K562 (cell line): ENCODE measurements around the gene MICALL2. TPM values are rescaled to one million over a fixed set of nuclear protein-coding genes. Genes with fewer than 3 reads are reported as not detected.

Experiments used
- ATAC-seq: fragments of 200-7000 bp; cut with Tn5 transposase; 3 replicates; pipeline ENCODE4 v1.9.1; 2020; ENCODE audit warnings: moderate library complexity
- BruUV-seq: library from RNA; stranded (reverse); fragments of 400-500 nt; replicated peaks from 2 replicates; lab custom pipeline; 2021; lab: Mats Ljungman, UMichigan
- CTCF ChIA-PET: fragments of 300-600 bp; formaldehyde crosslinking; extraction: SDS; loops from one replicate; lab custom pipeline; 2021; ENCODE audit warnings: low intra/inter-chr PET ratio; lab: Yijun Ruan, JAX
- POLR2A ChIA-PET: fragments of 300-600, 350-650 bp; sonication (Branson Sonifier 250); formaldehyde crosslinking; extraction: SDS; loops from one replicate; lab custom pipeline; 2021; ENCODE audit warnings: antibody characterized with exemption, inconsistent platforms; lab: Yijun Ruan, JAX
- DNase-seq, 4 experiments: peaks; one replicate each; pipeline versions ENCODE4 v3.0.0 to v3.0.0-alpha.2; 2011 to 2018; ENCODE audit warnings: low spot score in 3 of 4, mixed read lengths in 3 of 4; ENCODE audit errors: extremely low read depth in 1 of 4
- FAIRE-seq: peaks from 2 replicates; lab custom pipeline; 2011; peaks lifted over from hg19 to GRCh38; lab: Jason Lieb, UNC
- H2AFZ ChIP-seq: 2 replicates; pipeline ENCODE4 v1.6.0; 2011; ENCODE audit warnings: low read depth, low read length, control low read depth, inconsistent platforms
- H3K27ac ChIP-seq: fragments of 200-600 bp; 3 replicates; pipeline ENCODE4 v1.8.0; 2011; ENCODE audit warnings: low read depth, mild to moderate bottlenecking, control low read depth, inconsistent platforms, low read length, moderate library complexity, mixed read lengths; ENCODE audit errors: extremely low read depth
- H3K27me3 ChIP-seq, 2 experiments: fragments of 300-600 bp in 1 of 2; 2 replicates in 1 of 2; 3 replicates in 1 of 2; pipeline versions ENCODE4 v1.6.0 to v1.8.0; 2011; ENCODE audit warnings: inconsistent platforms in 2 of 2, low read length in 2 of 2, mild to moderate bottlenecking in 1 of 2, mixed read lengths in 1 of 2, moderate library complexity in 1 of 2; ENCODE audit not compliant: control insufficient read depth in 2 of 2, insufficient read depth in 2 of 2
- H3K36me3 ChIP-seq: fragments of 300-600 bp; 3 replicates; pipeline ENCODE4 v1.8.0; 2011; ENCODE audit warnings: mild to moderate bottlenecking, low read length, inconsistent platforms; ENCODE audit not compliant: control insufficient read depth, insufficient read depth
- H3K4me1 ChIP-seq, 2 experiments: fragments of 200-600 bp in 1 of 2; replicated peaks in 1 of 2; 2 replicates in 1 of 2; 3 replicates in 1 of 2; pipeline versions ENCODE4 v1.5.1 to v1.8.0; 2011; ENCODE audit warnings: inconsistent platforms in 2 of 2, low read length in 2 of 2, mild to moderate bottlenecking in 1 of 2, mixed read lengths in 1 of 2, moderate library complexity in 1 of 2; ENCODE audit not compliant: control insufficient read depth in 2 of 2, insufficient read depth in 2 of 2
- H3K4me2 ChIP-seq: 2 replicates; pipeline ENCODE4 v1.6.1; 2011; ENCODE audit warnings: low read length, control low read depth, inconsistent platforms, mixed read lengths; ENCODE audit not compliant: insufficient read depth
- H3K4me3 ChIP-seq: fragments of 200-600 bp; sonication (generic), shearing (Covaris generic); 2 replicates; pipeline ENCODE4 v1.5.1; 2016; ENCODE audit warnings: control low read depth, inconsistent platforms
- H3K79me2 ChIP-seq: fragments of 200-600 bp; 3 replicates; pipeline ENCODE4 v1.8.0; 2011; ENCODE audit warnings: low read length, inconsistent platforms; ENCODE audit not compliant: control insufficient read depth, insufficient read depth
- H3K9ac ChIP-seq, 2 experiments: 2 replicates each; pipeline versions ENCODE4 v1.6.0 to v1.6.1; 2011; ENCODE audit warnings: low read depth in 2 of 2, low read length in 2 of 2, control low read depth in 1 of 2, inconsistent platforms in 1 of 2, mild to moderate bottlenecking in 1 of 2, mixed read lengths in 1 of 2; ENCODE audit not compliant: insufficient read depth in 1 of 2
- H3K9me1 ChIP-seq: one replicate; pipeline ENCODE4 v1.6.0; 2011; ENCODE audit warnings: inconsistent platforms, mild to moderate bottlenecking, low read length, moderate library complexity; ENCODE audit not compliant: control insufficient read depth, insufficient read depth
- H3K9me3 ChIP-seq: replicated peaks from 2 replicates; pipeline ENCODE4 v1.5.1; 2011; ENCODE audit warnings: low read depth, low read length, inconsistent platforms; ENCODE audit not compliant: control insufficient read depth, insufficient read depth
- H4K20me1 ChIP-seq: replicated peaks from 2 replicates; pipeline ENCODE4 v1.6.1; 2011; ENCODE audit warnings: low read length, inconsistent platforms, mixed read lengths; ENCODE audit not compliant: control insufficient read depth, insufficient read depth
- CREB3 ChIP-seq: fragments of 450-650 bp; conservative IDR thresholded peaks from 2 replicates; pipeline ENCODE4 v1.6.1; 2016; ENCODE audit warnings: missing genetic modification characterization, low read depth, mild to moderate bottlenecking, missing compliant biosample characterization, moderate library complexity
- ELF2 ChIP-seq: fragments of 250-450 bp; sonication (Bioruptor Pico); IDR thresholded peaks from 2 replicates; pipeline ENCODE4 v1.5.0; 2021; ENCODE audit warnings: mild to moderate bottlenecking
- GATA2 ChIP-seq: sonication (generic); formaldehyde crosslinking; IDR thresholded peaks from 2 replicates; pipeline ENCODE4 v1.4.0; 2020; ENCODE audit warnings: mild to moderate bottlenecking, missing genetic modification reagents
- PBX2 ChIP-seq, 2 experiments: IDR thresholded peaks in 1 of 2; conservative IDR thresholded peaks in 1 of 2; 2 replicates each; pipeline ENCODE4 v1.6.1; 2016; ENCODE audit warnings: low read depth in 2 of 2, mild to moderate bottlenecking in 1 of 2, missing compliant biosample characterization in 1 of 2, missing genetic modification characterization in 1 of 2, moderate library complexity in 1 of 2
- PHB ChIP-seq: fragments of 250-450 bp; sonication (Bioruptor Pico); IDR thresholded peaks from 2 replicates; pipeline ENCODE4 v1.5.0; 2021
- PYGO2 ChIP-seq: fragments of 450-650 bp; IDR thresholded peaks from 2 replicates; pipeline ENCODE4 v1.6.1; 2016; ENCODE audit warnings: mild to moderate bottlenecking, missing genetic modification characterization, moderate library complexity, missing compliant biosample characterization
- SMAD2 ChIP-seq: fragments of 150-350 bp; IDR thresholded peaks from 2 replicates; pipeline ENCODE4 v1.6.1; 2014; ENCODE audit warnings: low read depth, mild to moderate bottlenecking, low read length
- SMARCB1 ChIP-seq: IDR thresholded peaks from 2 replicates; pipeline ENCODE4 v1.6.1; 2011; ENCODE audit warnings: improper control_type of control experiment, low read depth; ENCODE audit not compliant: insufficient read length
- TFAM ChIP-seq: fragments of 250-450 bp; sonication (Bioruptor Pico); conservative IDR thresholded peaks from 2 replicates; pipeline ENCODE4 v1.5.0; 2021; ENCODE audit warnings: mild to moderate bottlenecking, moderate library complexity
- ZNF134 ChIP-seq: fragments of 250-450 bp; sonication (Bioruptor Pico); conservative IDR thresholded peaks from 2 replicates; pipeline ENCODE4 v1.4.0; 2020
- WGBS: fragments of 100-300 bp; shearing (Covaris generic); methylation state at CpG from one replicate; pipeline ENCODE4 v1.1.6; 2016; ENCODE audit warnings: low coverage, mixed read lengths; ENCODE audit not compliant: insufficient coverage; ENCODE audit errors: missing lambda C conversion rate; 5-methylcytosine and 5-hydroxymethylcytosine counted together
- in situ Hi-C: fragments of 300-500 bp; cut with MboI; formaldehyde crosslinking; loops from 4 replicates; pipeline ENCODE4 v1.15.0; 2018; ENCODE audit warnings: inconsistent platforms, mixed read lengths
- intact Hi-C: fragments of 100-400 bp; cut with micrococcal nuclease; formaldehyde crosslinking; loops from 2 replicates; pipeline ENCODE4 v1.14.2; 2022
- polyA plus RNA-seq, 8 experiments: library from polyadenylated mRNA; depleted of rRNA in 4 of 8; stranded (reverse) in 5 of 8; unstranded in 3 of 8; fragments of >200 nt; fragmentation: Nextera tagmentation in 2 of 8; fragmentation: Illumina TruSeq in 1 of 8; extraction: Ambion mirVana in 2 of 8; extraction: Trizol in 1 of 8; gene quantifications; 2 replicates each; pipeline versions ENCODE4 v1.2.1 to v1.2.3, GENCODE V29; 2011 to 2014; ENCODE audit warnings: inconsistent platforms in 1 of 8, missing spikeins in 1 of 8
- total RNA-seq, 7 experiments: library from RNA; depleted of rRNA in 6 of 7; stranded (reverse); fragments of >200 nt in 6 of 7; fragmentation: Illumina TruSeq in 2 of 7; extraction: Trizol in 2 of 7; gene quantifications; 2 replicates each; pipeline versions ENCODE4 v1.2.1 to v1.2.3, GENCODE V29; 2011 to 2021; ENCODE audit warnings: low replicate concordance in 1 of 7
- TF ChIP-seq, protein P1 (sequence below): IDR thresholded peaks from 3 replicates; pipeline ENCODE4 v1.6.1; 2011; ENCODE audit warnings: borderline replicate concordance, mild to moderate bottlenecking, moderate library complexity; ENCODE audit not compliant: insufficient read length; ENCODE audit errors: extremely low read depth

Gene MICALL2
- total and polyA plus RNA-seq, 9 of the 15 experiments (the other 6 are each of a cell fraction or from before 2014, with no cell fraction given): 1.8 to 103 (median 17.0) TPM

GRCh38 chr7:1436608-1437007 is 22.7 kb downstream of the MICALL2 start (continued):
- no peak for TF ChIP-seq PHB (CRISPR knock-in tag)
- TF ChIP-seq TFAM (CRISPR knock-in tag): no peak
- TF ChIP-seq SMAD2: no peak

- no peaks in the 10 kb centered on the region for H3K27me3 ChIP-seq
- peaks cover 0 to 59% of the 10 kb centered on the region in 2 experiments; a peak in 2 of 5 replicates for H3K4me1 ChIP-seq
- ATAC-seq (no peak), FAIRE-seq (no peak), DNase-seq (no peak)
- WGBS: 95% methylated on average over 14 of the region's 22 CpGs
- peaks cover 12% of the 10 kb centered on the region; the same call in 1 of the 2 replicates for H4K20me1 ChIP-seq
- no peak overlapping the region for H3K4me2 ChIP-seq
- H3K36me3 ChIP-seq: peaks cover 56% of the 10 kb centered on the region
- H3K9ac ChIP-seq: no peak overlapping the region; a peak in 1 of 4 replicates
- ChIA-PET POLR2A (interaction anchor here (0.6 kb wide), 2 partner anchors 26 to 32 kb away, joined by 3 to 4 read pairs; no protein-coding TSS in a partner anchor), CTCF (no interaction called here)
- H3K79me2 ChIP-seq: no peaks in the 10 kb centered on the region
- BruUV-seq: no TSS peak
- in situ Hi-C loops: loop anchor here (5.0 kb wide), 1 partner anchor 32 kb away; no protein-coding TSS in a partner anchor
- intact Hi-C loops: no loop called here
- H3K9me1 ChIP-seq: peaks cover 3% of the 10 kb centered on the region
- H2AFZ ChIP-seq: no peak overlapping the region
- no peak overlapping the region for H3K4me3 ChIP-seq
- no peak overlapping the region for H3K27ac ChIP-seq
- no peaks in the 10 kb centered on the region for H3K9me3 ChIP-seq
- TF ChIP-seq GATA2 (CRISPR knock-in tag) (no peak), SMARCB1 (no peak), PYGO2 (tag) (no peak), ZNF134 (CRISPR knock-in tag) (no peak), PBX2 (CRISPR knock-in tag; IDR thresholded peaks at IDR 0.05; ENCODE audit: low read depth) (no peak), PBX2 (tag; conservative IDR thresholded peaks at IDR 0.05; ENCODE audit: low read depth) (no peak), ELF2 (CRISPR knock-in tag) (no peak), CREB3 (tag) (no peak)
- TF ChIP-seq, protein P1, sequence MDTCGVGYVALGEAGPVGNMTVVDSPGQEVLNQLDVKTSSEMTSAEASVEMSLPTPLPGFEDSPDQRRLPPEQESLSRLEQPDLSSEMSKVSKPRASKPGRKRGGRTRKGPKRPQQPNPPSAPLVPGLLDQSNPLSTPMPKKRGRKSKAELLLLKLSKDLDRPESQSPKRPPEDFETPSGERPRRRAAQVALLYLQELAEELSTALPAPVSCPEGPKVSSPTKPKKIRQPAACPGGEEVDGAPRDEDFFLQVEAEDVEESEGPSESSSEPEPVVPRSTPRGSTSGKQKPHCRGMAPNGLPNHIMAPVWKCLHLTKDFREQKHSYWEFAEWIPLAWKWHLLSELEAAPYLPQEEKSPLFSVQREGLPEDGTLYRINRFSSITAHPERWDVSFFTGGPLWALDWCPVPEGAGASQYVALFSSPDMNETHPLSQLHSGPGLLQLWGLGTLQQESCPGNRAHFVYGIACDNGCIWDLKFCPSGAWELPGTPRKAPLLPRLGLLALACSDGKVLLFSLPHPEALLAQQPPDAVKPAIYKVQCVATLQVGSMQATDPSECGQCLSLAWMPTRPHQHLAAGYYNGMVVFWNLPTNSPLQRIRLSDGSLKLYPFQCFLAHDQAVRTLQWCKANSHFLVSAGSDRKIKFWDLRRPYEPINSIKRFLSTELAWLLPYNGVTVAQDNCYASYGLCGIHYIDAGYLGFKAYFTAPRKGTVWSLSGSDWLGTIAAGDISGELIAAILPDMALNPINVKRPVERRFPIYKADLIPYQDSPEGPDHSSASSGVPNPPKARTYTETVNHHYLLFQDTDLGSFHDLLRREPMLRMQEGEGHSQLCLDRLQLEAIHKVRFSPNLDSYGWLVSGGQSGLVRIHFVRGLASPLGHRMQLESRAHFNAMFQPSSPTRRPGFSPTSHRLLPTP: no peak
Measured at GRCh38 chr7:1434891-1435670, 24.2 kb downstream of the MICALL2 start.
